SKM-1 (cell line): Measurements from ENCODE around the gene ERICH2.
A peak's percentile ranks its signal among the peaks of the same experiment; 100 is the strongest.

ENCODE experiments used
- DNase-seq: peaks from one replicate; lab custom pipeline; 2025; ENCODE audit not compliant: unreplicated experiment; lab: John Stamatoyannopoulos, UW

ERICH2 gene

DNA sequence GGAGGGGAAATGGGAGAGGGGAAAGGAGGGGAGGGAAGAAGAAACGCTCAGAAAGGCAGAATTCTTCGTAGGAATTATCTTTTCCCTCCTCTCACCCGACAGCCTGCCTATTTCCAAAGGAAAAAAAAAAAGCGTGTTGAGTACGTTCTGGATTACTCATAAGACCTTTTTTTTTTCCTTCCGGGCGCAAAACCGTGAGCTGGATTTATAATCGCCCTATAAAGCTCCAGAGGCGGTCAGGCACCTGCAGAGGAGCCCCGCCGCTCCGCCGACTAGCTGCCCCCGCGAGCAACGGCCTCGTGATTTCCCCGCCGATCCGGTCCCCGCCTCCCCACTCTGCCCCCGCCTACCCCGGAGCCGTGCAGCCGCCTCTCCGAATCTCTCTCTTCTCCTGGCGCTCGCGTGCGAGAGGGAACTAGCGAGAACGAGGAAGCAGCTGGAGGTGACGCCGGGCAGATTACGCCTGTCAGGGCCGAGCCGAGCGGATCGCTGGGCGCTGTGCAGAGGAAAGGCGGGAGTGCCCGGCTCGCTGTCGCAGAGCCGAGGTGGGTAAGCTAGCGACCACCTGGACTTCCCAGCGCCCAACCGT, 46.4 kb downstream of the ERICH2 start, which contains the start of gene GAD1:
Gene GAD1 (plus strand): TSS at position 384 of the 589 bp plus-strand sequence. CDS start 1,705 bp downstream, outside the sequence.
- DNase-seq = peak; percentile 33

GRCh38 chr2:170817093-170818035, 47.2 kb downstream of the ERICH2 start:
- no peak for DNase-seq

DNA sequence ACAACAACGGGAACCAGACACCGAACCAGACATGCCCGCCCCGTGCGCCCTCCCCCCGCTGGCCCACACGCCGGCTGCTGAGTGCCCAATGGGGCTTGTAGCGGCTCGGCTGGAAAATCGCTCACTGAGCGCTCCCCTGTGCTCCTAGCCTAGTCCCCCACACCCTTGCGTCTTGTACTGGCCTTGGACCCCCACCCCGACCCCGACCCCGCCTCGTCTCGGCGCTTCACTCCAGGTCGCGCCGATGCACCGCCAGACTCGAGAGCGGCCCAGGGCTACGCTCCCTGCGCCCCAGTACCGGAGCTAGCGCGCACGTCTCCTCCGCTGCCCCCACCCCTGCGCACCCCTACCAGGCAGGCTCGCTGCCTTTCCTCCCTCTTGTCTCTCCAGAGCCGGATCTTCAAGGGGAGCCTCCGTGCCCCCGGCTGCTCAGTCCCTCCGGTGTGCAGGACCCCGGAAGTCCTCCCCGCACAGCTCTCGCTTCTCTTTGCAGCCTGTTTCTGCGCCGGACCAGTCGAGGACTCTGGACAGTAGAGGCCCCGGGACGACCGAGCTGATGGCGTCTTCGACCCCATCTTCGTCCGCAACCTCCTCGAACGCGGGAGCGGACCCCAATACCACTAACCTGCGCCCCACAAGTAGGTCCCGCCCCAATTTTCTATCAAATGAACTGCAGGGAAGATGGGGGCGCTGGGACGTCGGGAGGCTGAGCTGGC, 48.0 kb downstream of the ERICH2 start:
- no peak for DNase-seq

DNA sequence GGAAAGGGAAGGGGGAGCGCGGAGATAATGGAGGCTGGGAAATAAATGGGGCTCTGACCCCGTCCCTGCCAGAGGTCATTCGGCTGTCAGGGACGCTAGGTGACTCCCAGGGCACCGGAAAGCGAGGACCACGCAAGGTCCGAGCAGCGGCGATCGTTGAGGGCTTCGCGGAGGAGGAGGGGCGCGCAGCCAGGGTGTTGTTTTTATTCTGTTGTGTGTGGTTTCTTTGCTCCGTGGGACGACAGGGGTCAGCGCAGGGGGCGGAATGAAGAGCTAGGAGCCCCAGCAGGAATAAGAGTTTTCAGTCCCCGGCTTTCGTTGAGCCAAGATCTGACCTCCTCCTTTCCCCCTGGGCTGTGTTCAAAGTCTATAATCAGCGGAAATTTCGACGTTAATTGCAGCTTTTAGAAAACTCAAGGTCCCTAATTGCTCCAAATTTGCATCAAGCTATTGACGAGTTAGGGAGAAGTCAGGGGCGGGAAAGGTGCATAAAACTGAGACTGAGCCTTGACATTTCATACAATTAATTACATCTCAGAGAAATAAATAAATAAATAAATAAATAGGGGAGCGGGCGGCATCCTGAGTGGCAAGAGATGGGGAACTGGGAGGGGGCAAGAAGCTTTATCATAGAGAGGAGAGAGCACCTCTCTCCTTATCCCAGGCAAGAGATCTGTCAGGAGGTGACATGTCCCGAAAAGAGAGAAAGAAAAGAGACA, 48.7 kb downstream of the ERICH2 start:
- no peak for DNase-seq

- no peak for DNase-seq
These were observed 49.8 kb downstream of the ERICH2 start for GRCh38 chr2:170819680-170820664.

DNA sequence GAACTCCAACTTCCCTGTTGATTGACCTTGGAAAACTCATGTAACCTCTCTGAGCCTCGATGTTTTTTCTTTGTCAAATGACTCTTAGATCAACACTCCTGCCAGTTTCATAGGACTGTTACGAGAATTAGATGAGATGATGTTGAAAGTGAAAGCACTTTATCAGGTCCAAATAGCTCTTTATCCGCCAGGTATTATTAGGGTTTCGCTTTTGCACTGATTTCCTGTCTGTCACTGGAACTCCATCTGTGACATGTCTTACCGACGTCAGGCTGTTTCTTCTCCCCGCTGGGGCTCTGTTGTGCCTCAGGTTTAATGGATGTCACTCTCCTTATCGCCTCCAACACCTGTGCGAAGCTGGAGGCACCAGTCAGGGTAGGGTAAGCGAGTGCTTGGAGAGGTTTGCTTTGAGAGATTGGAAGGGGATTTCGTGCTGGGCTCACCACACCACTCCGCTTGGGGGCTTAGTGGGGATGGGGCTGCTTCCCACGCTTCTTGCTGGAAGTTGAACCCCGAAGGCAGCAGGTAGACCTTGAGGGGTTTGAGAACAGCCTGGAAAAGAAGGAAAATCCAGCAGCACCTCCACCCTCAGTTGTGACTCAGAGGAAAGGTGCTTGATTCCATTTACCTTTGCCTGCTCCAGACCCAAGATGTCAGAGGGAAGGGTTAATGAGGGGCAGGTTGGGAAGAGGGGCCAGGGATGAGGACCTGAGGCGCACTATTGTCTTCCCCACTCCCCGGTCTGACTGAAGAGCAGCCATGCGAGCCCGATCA, 50.8 kb downstream of the ERICH2 start:
- DNase-seq = no peak

GRCh38 chr2:170821531-170822289, 51.5 kb downstream of the ERICH2 start:
- DNase-seq = no peak

GRCh38 chr2:170822290-170823087, 52.3 kb downstream of the ERICH2 start:
- DNase-seq = no peak

DNA sequence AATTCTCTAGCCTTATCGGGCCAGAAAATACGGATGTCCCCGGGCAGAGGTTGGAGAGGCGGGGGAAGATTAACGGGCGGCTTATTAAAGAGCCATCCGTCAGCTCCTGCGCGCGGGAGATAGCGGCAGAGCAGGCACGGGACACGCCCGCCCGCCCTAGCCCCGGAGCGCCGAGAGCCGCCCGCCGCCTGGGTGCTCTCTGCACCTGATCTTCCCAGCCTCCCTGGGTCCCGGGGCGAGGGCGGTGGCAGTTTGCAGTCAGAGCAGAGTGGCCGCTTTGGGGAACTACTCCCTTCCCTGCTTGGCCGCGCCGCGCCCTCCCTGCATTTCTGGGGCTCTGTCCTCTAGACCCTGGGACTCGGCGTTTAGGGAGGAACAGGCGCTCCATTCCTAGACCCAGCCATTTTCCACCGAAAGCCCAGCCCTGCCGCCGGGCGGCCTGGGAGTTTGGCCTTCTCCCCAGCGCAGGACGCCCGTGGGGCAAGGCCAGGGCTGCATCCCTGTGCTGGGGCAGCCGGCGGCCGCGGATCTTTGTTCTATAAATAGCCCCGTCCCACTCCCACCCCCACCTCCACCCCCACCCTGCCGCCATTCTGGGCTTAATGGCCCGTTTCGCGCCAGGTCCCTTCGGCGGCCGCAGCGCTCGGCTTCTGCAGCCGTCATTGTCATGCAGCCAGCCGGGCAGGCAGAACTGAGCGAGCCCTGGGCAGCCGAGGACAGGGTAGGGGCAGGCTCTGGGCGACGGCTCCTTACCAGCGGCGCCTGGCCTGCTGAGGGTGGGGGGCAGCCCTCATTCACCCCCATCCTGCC, 53.1 kb downstream of the ERICH2 start:
- no peak for DNase-seq

- no peak for DNase-seq
These were observed 53.7 kb downstream of the ERICH2 start for GRCh38 chr2:170823898-170824215.

- DNase-seq = no peak
These were observed 54.4 kb downstream of the ERICH2 start for GRCh38 chr2:170824526-170825015.

DNA sequence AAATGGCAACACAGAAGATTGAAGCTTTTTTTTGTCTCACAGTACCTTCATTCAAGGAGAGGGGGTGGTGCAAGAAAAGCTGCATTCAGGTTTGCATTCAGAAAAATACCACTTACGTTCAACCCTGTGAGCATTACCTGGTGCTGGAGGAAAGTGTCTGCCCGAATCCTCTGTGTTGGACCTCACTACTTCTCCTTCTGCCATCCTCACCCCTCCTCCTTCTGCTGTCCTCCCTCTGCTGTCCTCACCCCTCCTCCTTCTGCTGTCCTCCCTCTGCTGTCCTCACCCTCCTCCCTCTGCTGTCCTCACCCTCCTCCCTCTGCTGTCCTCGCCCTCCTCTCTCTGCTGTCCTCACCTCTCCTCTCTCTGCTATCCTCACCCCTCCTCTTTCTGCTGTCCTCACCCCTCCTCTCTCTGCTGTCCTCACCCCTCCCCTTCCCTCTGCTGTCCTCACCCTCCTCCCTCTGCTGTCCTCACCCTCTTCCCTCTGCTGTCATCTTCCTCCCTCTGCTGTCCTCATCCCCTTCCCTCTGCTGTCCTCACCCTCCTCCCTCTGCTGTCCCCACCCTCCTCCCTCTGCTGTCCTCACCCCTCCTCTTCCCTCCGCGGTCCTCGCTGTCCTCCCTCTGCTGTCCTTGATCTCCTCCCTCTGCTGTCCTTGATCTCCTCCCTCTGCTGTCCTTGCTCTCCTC, 57.8 kb downstream of the ERICH2 start:
- DNase-seq = no peak

DNA sequence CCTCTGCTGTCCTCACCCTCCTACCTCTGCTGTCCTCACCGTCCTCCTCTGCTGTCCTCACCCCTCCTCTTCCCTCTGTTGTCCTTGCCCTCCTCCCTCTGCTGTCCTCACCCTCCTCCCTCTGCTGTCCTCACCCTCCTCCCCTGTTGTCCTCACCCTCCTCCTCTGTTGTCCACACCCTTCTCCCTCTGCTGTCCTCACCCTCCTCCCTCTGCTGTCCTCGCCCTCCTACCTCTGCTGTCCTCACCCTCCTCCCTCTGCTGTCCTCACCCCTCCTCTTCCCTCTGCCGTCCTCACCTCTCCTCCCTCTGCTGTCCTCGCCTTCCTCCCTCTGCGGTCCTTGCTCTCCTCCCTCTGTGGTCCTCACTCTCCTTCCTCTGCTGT, 58.3 kb downstream of the ERICH2 start:
- no peak for DNase-seq

DNA sequence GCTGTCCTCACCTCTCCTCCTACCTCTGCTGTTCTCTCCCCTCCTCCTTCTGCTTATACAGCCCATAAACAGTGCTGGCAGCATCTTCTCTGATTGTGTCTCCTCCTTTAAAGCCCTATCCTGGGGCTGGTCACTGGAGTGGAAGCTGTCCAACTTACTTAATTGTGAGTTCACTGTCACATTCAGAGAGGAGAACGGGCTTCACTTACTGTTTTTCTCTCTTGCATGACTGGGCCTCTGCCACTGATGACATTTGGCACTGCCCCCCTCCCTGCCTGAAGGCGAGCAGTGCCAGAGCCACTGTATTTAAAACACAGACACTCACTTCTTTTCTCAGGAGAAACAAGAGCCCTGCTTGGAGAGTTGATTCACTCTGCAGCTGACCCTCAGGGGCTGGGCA, 58.9 kb downstream of the ERICH2 start:
- no peak for DNase-seq

DNA sequence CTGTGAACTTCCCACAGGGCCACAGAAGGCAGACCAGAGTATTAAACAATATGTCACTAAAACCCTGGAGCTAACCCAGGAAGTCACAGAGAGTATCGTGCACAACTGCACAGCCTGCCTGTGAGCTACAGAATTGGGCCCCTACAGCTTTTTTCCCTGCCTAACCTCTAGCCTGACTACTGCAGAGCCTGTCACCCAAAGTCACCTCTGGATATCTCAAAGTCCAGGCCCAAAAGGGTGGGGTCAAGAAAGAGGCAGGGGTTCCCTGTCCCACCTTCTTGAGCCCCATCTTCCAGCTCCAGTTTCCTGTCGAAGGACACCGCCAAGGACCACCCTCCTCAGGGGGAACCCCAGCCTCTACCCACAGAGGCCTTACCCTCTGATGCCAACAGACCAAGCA, 60.0 kb downstream of the ERICH2 start:
- DNase-seq = no peak

- no peak for DNase-seq
These were observed 60.9 kb downstream of the ERICH2 start for GRCh38 chr2:170831115-170831514.
